Loucy (cell line): ENCODE data around the gene SLC1A5.
"Not testable (repeated sequence)": the region's sequence is repeated elsewhere in the genome, so short reads cannot be mapped to it uniquely, and the experiment has no call there.

Experiments used
- H2AFZ ChIP-seq: fragments of 200-600 bp; sonication (generic); 2 replicates; pipeline ENCODE4 v1.6.0; 2016; ENCODE audit warnings: antibody characterized with exemption, mild to moderate bottlenecking, low read length, moderate library complexity
- H3F3A ChIP-seq: fragments of 200-600 bp; 2 replicates; pipeline ENCODE4 v1.6.0; 2016; ENCODE audit warnings: antibody characterized with exemption, low read depth, mild to moderate bottlenecking
- H3K27me3 ChIP-seq: fragments of 200-600 bp; sonication (generic); 2 replicates; pipeline ENCODE4 v1.6.1; 2014; ENCODE audit warnings: low read length, mild to moderate bottlenecking; ENCODE audit not compliant: insufficient read depth, poor library complexity, severe bottlenecking
- H3K36me3 ChIP-seq: fragments of 200-600 bp; sonication (generic); 2 replicates; pipeline ENCODE4 v1.6.1; 2016; ENCODE audit warnings: low read length; ENCODE audit not compliant: insufficient read depth
- H3K4me1 ChIP-seq: fragments of 200-600 bp; sonication (generic); 2 replicates; pipeline ENCODE4 v1.5.1; 2014; ENCODE audit warnings: low read length, mild to moderate bottlenecking; ENCODE audit not compliant: insufficient read depth, poor library complexity, severe bottlenecking
- H3K4me2 ChIP-seq: fragments of 200-600 bp; sonication (generic); 2 replicates; pipeline ENCODE4 v1.6.0; 2014; ENCODE audit warnings: antibody characterized with exemption, low read length, low read depth, mild to moderate bottlenecking; ENCODE audit not compliant: poor library complexity, severe bottlenecking
- H3K4me3 ChIP-seq: fragments of 200-600 bp; sonication (generic); 2 replicates; pipeline ENCODE4 v1.5.1; 2014; ENCODE audit warnings: low read length, mild to moderate bottlenecking, mixed read lengths; ENCODE audit not compliant: poor library complexity, severe bottlenecking
- H3K79me2 ChIP-seq: fragments of 200-600 bp; sonication (generic); 2 replicates; pipeline ENCODE4 v1.6.1; 2014; ENCODE audit warnings: low read length; ENCODE audit not compliant: insufficient read depth
- H3K9ac ChIP-seq: fragments of 200-600 bp; sonication (generic); 2 replicates; pipeline ENCODE4 v1.6.0; 2014; ENCODE audit warnings: mild to moderate bottlenecking, low read depth, low read length, moderate library complexity; ENCODE audit not compliant: poor library complexity, severe bottlenecking
- H3K9me2 ChIP-seq: fragments of 200-600 bp; sonication (generic); replicated peaks from 2 replicates; pipeline ENCODE4 v1.6.1; 2016; ENCODE audit warnings: low read depth, low read length, mixed read lengths
- H3K9me3 ChIP-seq: fragments of 200-600 bp; sonication (generic); 2 replicates; pipeline ENCODE4 v1.6.1; 2014; ENCODE audit warnings: mild to moderate bottlenecking, antibody characterized with exemption, low read length, low read depth; ENCODE audit not compliant: insufficient read depth
- H4K20me1 ChIP-seq: fragments of 200-600 bp; sonication (generic); 2 replicates; pipeline ENCODE4 v1.6.0; 2014; ENCODE audit warnings: antibody characterized with exemption, low read length, mild to moderate bottlenecking; ENCODE audit not compliant: insufficient read depth, poor library complexity, severe bottlenecking
- CTCF ChIP-seq: fragments of 200-600 bp; sonication (generic); conservative IDR thresholded peaks from 2 replicates; pipeline ENCODE4 v1.5.1; 2014; ENCODE audit warnings: mild to moderate bottlenecking, antibody characterized with exemption, low read length
- EZH2phosphoT487 ChIP-seq: fragments of 200-600 bp; IDR thresholded peaks from 2 replicates; pipeline ENCODE4 v1.6.1; 2018; ENCODE audit warnings: antibody characterized with exemption, mild to moderate bottlenecking, moderate library complexity, borderline replicate concordance

Gene SLC1A5

GRCh38 chr19:46806656-46807055 lies 18.3 kb upstream of the SLC1A5 start:
- Histone ChIP-seq H3K9ac (no peak overlapping the region), H4K20me1 (no peaks in the 10 kb centered on the region), H3K36me3 (no peaks in the 10 kb centered on the region), H3K4me3 (no peak overlapping the region), H3K9me3 (no peaks in the 10 kb centered on the region), H3K27me3 (no peaks in the 10 kb centered on the region), H3K4me2 (no peak overlapping the region), H3K9me2 (no peaks in the 10 kb centered on the region), H2AFZ (no peak overlapping the region; the same call in 1 of the 2 replicates), H3F3A (no peaks in the 10 kb centered on the region), H3K79me2 (no peaks in the 10 kb centered on the region), H3K4me1 (no peaks in the 10 kb centered on the region)
- TF ChIP-seq EZH2phosphoT487 (no peak), CTCF (no peak)

- not testable (repeated sequence) for H3K36me3 ChIP-seq, H3F3A ChIP-seq, H3K9ac ChIP-seq, H3K27me3 ChIP-seq, H3K4me3 ChIP-seq, H4K20me1 ChIP-seq, H3K9me3 ChIP-seq, H3K4me2 ChIP-seq, H3K4me1 ChIP-seq, H3K79me2 ChIP-seq, H3K9me2 ChIP-seq, H2AFZ ChIP-seq
Measured at GRCh38 chr19:46804432-46804831, 16.0 kb upstream of the SLC1A5 start.

- Histone ChIP-seq H3F3A (no peaks in the 10 kb centered on the region), H3K79me2 (no peaks in the 10 kb centered on the region), H3K4me3 (no peak overlapping the region), H2AFZ (no peak overlapping the region), H3K9ac (no peak overlapping the region), H3K36me3 (no peaks in the 10 kb centered on the region), H3K4me2 (no peak overlapping the region), H4K20me1 (no peaks in the 10 kb centered on the region), H3K9me2 (no peaks in the 10 kb centered on the region), H3K4me1 (no peaks in the 10 kb centered on the region), H3K27me3 (no peaks in the 10 kb centered on the region), H3K9me3 (no peaks in the 10 kb centered on the region)
- no peak for TF ChIP-seq EZH2phosphoT487
- TF ChIP-seq CTCF = no peak
Measured at GRCh38 chr19:46803555-46803954, 15.2 kb upstream of the SLC1A5 start.

- H3K4me1 ChIP-seq = no peaks in the 10 kb centered on the region
- H3K9ac ChIP-seq = no peak overlapping the region
- H4K20me1 ChIP-seq = no peaks in the 10 kb centered on the region
- H3K4me2 ChIP-seq = no peak overlapping the region
- no peaks in the 10 kb centered on the region for H3K79me2 ChIP-seq
- H3K9me3 ChIP-seq = no peaks in the 10 kb centered on the region
- no peak overlapping the region for H3K4me3 ChIP-seq
- no peaks in the 10 kb centered on the region for H3F3A ChIP-seq
- TF ChIP-seq CTCF = no peak
- no peak for TF ChIP-seq EZH2phosphoT487
- no peaks in the 10 kb centered on the region for H3K27me3 ChIP-seq
- no peaks in the 10 kb centered on the region for H3K9me2 ChIP-seq
- H3K36me3 ChIP-seq = no peaks in the 10 kb centered on the region
- H2AFZ ChIP-seq = no peak overlapping the region
Measured at GRCh38 chr19:46802152-46802551, 13.8 kb upstream of the SLC1A5 start.
